Measurements from ENCODE around the gene NFAT5.

DNA sequence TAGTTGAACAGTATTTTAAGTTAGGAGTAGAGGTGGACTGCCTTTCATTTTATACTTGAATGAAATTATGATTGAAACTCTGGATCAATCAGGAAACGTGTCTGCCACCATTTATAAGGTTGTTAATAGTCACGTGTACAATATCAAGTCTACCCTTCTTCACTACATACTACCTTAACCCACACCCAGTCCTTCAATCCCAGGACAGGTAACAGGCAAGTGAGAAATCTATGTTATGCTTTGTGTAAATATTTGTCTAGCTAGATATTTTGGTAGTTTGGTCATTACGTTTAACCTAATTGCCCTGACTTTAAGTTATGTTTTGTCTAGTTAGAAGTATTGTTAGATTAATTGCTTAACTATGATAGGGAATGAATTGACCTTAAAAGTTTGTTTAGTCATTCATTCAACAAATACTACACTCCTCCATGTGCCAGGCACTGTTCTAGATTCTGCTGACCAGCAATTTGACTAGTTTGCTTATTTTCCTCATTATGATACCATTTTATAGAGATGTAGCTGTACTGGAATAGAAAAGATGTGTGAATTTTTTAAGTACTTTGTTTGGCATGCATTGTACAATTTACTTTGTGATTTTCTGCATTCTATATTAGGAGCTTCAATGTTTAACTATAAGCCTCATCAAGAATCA is 88.6 kb downstream of the NFAT5 start:
- TF ChIP-seq CTCF (conservative IDR thresholded peaks at IDR 0.05) (no peak), EZH2 (IDR thresholded peaks at IDR 0.05; ENCODE audit: low read depth) (no peak)

Measured in PC-9 (cell line).